Activated CD8-positive, alpha-beta memory T cell treated with anti-CD3 and anti-CD28 coated beads, Interleukin-2, amount 50 U/mL, for 48 hours (primary cell): ENCODE results near the gene COMMD4.
"Not testable (repeated sequence)": the region's sequence is repeated elsewhere in the genome, so short reads cannot be mapped to it uniquely, and the experiment has no call there.

ENCODE experiments used
- DNase-seq: peaks from one replicate; pipeline ENCODE4 v3.0.0-alpha.2; 2020

COMMD4 gene

DNA sequence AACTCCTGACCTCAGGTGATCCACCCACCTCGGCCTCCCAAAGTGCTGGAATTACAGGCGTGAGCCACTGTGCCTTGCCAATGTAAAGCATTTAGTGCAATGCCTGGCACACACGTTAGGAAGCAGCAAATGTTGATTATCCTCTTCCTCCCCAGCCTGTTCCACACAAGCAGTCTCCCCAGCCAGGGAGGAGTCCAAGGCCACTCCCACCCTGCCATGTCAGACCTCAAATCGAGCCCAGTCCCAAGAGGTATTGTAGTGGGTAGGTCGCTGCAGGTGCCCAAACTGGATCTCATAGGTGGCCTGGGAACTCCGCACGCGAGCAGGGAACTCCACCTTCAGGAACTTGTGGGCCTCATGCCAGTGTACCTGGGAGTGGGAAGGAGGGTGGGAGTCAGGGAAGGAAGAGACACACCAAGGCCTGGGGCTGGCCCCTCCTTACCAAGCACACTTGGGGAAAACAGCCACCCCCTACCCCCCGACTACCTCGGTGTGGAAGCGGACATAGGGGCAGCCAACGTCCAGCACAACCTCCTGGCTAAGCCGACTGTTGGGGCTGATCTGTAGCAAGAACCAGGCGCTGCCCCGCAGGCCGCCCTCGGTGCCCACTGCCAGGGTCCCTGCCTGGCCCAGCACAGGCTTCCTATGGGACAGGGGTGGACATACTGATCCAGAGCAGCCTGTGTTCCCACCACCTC is 22.3 kb downstream of the COMMD4 start:
- no peak for DNase-seq

DNA sequence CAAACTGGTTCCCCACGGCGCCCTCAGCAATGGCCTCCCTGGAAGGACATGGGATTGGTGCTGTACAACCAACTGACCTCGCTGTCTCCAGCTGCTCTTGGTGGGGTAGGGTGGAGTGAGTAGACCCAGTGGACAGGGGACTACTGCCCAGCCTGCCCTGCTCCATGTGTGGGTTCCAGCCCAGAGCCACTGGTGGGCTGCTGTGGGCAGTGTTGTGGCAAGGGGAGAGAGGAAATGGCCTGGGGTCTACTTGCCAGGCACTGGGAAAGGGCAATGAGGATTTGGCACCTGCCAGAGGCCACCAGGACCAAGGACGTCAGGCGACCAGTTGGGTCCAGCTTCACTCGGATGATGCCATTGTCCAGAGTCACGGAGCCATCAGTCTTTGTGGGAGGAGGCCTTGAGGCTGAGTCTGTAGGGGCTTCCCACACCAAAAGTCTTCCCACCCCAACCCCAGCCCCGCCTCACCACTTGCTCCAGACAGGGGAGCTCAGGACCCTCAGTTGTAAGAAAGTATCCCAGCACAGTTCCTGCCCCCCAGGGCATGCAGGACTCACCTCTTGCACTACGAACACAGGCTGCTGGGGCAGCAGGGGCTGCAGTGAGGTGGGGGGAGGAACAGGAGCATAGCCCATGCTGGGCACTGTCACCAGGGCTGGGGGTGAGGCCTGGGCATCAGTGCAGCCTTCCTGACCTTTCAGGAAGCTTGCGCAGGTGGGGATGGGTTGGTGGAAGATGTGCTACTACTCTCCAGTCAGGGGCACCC is 23.1 kb downstream of the COMMD4 start:
- DNase-seq = no peak

DNA sequence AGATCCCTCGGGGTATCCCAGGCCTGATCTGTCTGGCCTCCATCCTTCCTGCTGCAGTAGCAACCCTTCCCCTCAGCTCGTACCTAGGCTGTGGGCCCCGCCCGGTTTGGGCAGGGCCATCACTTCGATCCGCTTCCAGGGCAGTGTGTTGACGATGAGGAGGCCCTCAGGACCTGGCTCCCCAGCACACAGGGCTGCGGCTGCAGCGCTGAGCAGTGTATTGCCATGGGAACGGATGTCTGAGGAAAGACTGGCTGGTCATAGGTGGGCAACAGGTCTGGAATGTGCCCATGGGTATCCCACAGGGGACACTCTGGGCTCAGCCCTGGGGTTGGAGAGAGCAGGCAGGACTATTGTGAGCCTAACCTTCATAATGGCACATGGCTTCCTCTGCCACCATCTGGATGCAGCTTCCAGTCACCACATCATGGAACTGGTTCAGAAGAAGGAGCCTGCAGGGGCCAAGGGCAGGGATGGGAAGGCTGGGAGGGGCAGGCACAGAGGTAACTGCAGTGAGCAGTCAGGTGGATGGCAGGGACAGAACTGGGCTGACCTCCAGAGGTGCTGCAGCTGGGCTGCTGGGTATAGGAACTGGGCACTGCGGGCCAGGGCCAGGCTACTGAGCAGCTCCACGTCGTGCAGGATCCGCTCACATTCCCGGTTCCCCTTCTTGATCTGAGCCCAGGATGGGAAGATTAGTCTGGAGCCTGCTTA is 23.8 kb downstream of the COMMD4 start:
- DNase-seq = no peak

DNA sequence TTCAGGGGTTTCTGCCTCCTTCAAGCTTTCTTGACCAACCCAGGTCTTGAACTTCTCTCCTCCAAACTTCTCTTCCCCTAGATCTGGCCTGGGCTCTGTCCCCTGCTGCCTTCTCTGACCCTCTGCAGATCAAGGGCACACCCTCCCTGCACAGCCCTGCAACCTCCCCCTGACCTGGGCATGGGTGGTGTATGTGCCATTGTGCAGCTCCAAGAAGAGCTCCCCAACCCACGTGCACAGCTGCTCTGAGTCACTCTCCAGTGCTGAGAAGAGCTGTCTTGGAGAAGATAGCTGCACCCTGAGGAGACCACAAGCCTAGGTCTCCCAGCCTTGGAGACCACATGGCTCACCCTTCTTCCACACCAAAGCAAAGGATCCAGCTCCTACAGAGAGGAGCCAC is 24.5 kb downstream of the COMMD4 start:
- DNase-seq = peak; percentile 49

DNA sequence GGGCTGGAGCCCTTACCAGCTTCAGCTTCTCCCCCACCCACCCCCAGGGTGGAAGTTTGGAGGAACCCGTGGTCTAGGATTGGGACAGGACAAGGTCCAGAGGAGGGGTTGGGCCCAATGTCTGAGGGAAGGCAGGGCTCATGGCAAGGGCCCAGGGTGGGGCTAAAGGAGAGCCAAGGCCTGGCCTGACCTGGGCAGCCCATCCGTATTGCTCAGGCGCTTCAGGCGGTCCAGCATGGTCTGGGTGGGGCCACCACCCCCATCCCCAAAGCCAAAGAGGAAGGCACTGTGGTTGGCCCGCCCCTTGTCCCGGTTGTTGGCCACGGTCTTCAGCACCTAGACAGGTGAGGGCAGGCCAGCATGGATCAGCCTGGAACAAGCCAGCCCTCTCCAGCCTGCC is 25.0 kb downstream of the COMMD4 start:
- no peak for DNase-seq

DNA sequence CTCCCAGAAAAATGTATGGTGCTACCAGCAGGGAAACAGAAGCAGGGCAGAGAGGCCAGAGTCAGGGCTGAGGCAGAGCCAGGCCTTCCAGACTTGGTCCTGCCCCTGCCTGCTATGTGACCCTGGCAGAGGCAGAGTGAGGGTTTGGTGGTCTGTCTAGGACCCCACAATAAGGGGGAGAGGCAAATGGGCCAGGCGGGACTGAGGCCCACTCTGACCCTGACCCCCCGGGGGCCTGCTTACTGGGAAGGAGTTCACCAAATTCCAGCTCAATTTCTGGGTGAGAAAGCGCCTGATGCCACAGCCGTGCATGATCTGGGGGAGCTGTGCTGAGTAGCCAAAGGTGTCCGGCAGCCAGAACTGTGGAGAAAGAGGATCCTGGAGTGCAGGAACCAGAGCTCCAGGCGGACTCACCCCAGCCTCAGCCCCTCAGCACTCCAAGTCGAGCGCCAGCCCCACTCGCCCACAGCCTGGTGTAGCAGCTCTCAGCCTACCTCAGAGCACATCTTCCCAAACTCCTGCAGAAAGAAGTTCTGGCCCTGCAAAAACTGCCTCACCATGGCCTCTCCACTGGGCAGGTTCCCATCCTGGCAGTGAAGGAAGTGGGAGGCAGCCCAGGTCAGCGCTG is 25.6 kb downstream of the COMMD4 start:
- no peak for DNase-seq

DNA sequence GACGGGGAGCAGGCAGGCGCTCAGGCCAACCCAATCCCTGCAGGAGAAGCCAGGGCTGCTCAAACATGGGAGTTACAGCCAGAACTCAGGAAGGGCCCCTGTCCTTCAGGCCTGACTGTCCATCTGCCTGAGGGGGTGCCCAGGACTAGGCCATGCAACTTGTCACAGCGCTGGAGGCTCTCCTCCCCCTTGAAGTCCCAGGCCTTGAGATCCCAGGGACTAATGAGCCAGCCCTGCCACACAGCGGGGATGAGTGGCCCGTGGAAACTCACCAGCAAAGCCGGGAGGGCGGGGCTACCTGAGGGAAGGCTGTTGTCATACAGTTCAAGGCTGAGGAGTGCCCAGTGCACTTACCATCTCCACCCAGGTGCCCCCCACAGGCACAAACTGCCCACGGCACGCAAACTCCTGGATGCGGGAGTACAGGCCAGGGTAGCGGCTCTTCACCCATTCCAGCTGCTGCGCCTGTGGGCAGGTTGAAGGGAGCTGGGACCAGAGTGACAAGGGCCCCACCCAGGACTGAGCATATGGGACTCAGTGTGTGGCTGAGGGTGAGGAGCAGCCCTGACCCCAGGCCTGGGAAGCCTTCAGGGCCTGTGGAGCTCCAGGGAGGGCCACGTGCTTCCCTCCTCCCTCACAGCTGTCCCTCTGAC is 26.3 kb downstream of the COMMD4 start:
- DNase-seq = no peak

DNA sequence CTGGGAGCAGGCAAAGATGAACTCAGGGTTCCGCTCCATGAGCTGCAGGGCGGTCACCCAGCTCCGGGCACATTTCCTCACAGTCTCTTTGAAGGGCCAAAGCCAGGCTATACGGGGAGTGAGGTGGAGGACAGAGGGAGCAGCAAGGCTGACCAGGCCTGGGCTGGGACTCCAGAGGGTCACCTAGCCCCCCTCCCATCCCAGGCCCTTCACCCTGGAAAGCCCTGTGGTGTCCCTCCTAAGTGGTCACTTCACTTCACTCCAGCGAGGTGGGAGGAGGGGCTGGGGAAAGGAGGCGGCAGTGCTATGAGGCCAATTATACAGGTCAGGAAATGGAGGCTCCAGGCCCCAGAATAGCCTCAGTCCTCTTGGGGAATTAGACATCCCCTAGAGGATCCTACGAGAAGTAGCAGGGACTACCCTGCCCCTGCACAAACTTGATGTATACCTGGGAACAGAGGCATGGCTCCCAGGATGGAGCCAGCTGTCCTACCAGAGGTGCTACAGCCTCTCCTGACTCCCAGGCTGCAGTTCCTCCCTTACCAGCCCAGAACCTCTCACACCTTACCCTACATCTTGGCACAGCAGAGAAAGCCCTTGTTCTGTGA is 26.9 kb downstream of the COMMD4 start:
- DNase-seq = no peak

DNA sequence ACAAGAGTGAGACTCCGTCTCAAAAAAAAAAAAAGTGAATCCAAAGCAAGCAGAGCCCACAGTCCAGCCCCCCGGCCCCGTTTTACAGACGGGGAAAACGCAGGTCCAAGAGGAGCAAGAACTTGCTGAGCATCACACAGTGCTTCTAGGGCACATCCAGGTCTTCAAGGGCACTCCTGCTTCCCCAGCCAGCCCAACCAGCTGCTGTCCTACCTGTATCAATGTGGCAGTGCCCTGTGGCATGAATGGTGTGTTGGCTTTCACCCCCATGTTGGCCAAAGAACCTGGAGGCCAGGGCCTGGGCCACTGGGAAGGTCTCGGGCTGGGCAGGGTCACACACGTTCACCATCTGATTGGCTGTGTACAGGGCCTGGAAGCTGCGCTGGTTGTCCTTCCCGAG is 27.9 kb downstream of the COMMD4 start:
- no peak for DNase-seq

DNA sequence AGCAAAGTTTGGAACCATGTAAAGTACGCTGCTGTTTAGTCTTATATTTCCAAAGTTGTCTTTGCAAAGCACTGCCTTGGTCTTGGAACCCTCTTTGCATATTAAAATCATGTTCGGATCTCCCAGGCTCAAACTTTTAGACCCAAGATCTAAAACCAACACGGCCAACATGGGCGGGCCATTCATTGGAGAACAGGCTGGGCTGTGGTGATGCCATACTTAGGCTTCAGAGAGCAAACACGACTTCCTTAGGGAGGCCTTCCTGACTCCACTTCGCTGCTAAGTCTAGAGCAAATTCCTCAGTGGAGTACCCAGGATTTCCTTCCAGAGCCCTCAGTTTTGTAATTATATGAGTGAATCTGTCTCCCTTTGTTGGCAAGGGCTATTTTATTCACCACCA is 29.0 kb downstream of the COMMD4 start:
- no peak for DNase-seq

DNA sequence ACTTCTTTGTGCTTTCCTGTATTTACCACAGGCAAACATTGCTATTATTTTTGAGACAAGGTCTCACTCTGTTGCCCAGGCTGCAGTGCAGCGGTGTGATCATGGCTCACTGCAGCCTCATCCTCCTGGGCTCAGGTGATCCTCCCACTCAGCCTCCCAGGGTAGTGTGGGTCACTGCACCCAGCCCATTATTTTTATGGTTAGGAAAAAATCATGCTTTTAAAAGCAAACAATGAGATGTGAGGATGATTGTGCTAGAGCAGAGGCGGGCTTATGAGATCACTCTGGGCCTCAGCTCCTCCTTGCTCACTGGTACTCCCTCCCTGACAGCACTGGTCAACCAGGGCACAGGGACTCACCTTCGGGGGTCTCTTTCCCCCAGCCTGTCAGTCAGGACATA is 30.3 kb downstream of the COMMD4 start:
- no peak for DNase-seq

DNA sequence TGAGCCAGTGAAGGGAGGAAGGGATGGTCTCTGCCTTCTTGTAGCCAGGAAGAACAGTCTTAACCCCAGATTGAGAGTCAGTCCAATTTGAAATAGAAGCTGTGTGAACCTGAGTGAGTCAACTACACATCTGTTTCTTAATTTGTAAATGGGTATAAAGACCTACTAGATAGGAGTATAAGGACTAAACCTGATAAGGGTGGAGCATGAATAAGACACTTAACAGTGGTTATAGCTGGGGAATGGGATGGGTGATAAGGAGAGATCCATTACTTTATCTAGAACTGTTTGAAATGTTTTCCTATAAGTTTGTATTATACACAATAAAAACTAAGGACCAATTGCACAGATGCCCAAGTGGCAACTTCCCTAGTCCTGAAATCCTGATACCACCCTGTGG is 31.1 kb downstream of the COMMD4 start:
- no peak for DNase-seq

DNA sequence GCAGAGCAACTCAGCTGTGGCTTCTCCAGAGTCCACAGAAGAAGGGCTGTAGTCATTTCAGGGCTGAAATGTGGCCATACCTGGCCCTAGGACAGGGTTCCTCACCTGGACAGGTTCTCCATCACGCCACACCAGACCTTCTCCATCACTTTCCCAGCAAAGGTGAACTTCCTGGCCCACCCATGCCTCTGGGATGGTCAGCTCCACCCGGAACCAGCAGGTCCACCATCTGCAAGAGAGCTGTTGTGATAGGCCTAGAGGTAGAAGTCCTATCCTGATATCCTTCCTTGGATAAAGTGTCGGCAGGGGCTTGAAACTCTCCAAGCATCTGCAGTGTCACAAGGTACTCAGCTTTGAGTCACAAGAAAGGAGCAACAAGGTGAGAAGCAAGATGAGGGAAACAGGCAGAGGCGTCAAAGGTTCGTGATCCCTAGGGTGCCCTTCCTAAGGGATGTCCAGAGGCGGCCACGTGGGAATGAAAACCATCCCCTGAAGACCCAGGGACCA is 31.6 kb downstream of the COMMD4 start:
- DNase-seq = no peak

DNA sequence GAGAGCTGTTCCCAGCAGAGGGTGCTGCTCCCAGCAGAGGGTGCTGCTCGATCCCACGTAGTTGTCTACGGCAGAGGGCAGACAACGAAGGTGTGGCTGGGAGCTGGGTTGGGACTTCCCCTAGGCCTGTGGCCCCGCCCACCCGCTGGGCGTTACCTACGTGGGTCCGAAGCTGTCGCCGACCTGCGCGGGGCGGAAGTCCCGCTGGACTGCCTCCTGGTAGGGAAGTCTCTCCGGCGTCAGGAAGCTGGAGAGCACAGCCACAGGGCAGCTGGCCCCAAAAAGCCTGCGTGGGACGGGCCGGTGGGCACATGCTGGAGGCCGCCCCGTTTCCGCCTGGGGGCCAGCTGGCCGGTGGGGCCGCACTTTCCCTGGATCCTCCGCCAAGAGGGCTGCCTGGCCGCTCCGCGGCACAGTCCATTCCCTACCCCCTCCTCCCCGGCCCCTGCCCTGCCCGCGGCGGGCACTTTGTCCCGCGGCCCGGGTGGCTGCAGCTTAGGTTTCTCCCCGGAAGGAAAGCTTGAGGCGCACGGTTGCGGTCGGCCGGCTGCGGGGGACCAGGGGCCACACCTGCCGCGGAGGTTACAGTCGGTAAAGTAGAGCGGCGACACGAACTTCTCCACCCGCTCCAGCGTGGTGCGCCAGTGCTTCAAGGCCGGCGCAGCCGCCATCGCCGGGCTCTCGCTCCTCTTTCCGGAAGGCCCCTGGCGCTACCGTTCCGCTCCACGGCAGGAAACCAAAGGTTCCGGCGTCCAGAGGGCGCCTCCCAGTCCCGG is 32.2 kb downstream of the COMMD4 start, which contains the start of gene MAN2C1:
MAN2C1 (minus strand) TSS at position 695 of the 776 bp plus-strand sequence; CDS start at position 671, 24 bp downstream.
- peak; percentile 96 for DNase-seq

DNA sequence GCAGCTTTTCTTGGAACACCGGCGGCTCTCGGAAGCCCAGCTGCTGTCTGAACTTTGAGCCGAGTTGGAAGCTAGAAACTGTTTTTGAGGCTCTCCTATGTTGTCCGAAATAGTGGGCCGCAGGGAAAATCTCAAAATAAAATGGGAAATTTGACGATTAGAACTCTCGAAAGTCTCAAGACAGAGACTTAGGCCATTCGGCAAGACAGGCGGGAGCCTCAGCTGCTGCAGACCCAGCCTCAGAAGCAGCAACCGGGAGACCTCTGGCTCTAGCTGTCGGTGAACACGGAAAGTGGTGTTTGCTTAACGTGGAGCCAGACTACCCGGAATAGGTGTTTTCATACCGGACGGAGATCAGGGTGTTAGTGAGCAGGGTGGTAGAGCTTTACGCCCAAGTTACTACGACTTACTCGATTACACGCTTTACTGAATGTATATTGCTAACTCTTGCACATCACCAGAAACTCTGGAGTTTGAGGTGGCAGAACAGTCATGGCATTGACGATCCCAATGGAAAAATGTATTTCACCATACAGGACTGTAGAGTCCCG is 32.9 kb downstream of the COMMD4 start:
- peak; percentile 64 for DNase-seq

DNA sequence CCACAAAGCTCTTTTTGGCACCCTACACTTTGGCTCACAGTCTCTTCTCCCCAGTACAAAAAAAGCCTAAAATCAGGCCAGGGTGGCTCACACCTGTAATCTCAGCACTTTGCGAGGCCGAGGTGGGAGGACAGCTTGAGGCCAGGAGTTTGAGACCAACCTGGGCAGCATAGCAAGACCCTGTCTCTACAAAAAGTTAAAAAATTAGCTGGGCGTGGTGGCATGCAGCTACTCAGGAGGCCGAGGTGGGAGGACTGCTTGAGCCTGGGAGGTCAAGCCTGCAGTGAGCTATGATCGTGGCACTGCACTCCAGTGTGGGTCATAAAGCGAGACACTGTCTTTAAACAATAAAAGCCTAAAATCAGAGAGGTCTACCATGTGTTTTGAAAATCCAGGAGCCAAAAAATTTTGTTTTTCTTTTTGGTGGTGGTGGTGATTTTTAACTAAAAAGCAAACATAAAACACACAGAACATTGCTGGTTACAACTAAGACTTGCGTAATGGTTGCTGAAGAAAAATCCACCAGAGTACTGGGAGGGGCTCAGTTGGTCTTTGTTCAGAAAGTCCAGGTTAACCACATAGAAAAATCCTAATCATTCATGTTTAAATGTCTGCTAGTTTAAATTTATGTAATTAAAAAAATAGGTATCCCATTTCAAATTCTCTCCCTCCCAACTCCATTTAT is 34.2 kb downstream of the COMMD4 start:
- DNase-seq = no peak

DNA sequence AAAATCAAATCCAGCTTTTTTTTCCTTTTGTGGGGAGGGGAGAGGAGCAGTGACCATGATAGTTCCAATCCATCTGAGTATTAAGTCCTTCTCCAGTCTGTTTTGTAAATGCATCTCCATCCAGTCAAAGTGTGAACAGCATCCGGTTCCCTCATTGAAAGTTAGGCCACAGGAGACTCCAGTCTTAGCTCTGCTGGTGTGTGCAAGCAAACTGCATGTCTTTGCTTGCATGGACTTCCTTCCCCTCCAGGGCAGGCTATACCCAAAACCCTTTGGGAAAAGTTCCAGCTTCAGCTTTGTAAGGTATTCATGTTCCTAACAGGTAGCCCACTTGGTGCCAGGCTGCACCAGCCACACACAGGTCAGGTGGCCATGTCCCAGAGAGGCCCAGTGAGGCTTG is 35.6 kb downstream of the COMMD4 start:
- no peak for DNase-seq

DNA sequence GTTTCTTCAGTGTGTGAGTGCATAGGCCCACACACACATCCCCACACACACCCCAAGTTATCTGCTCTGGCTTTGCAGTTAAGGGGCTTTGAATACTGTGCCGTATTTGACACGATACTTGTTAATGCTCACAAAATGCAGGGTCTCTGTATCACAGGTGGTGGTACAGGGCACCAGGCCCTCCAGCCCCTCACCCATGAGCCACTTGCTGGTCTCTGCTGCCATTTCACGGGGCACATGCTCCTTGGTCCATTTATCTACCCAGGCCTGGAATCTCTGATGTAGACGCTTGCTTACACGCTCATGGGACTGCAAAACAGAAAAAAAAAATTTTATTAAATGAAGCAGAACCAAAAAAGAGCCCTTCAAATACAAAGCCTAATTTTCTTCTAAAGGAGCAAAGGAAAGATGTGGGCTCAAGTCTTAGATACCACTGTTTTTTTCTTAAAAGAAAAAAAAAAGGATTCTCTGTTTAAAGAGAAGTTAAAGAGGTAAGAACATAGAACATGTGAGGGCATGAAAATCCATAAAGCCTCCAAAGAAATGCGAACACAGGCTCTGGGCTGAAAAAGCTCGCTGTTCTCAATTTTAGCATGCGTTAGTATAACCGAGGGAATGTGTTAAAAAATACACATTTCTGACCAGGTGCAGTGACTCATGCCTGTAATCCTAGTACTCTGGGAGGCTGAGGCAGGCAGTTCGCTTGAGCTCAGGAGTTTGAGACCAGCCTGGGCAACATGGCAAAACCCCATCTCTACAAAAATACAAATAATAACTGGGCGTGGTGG is 36.2 kb downstream of the COMMD4 start:
- no peak for DNase-seq

DNA sequence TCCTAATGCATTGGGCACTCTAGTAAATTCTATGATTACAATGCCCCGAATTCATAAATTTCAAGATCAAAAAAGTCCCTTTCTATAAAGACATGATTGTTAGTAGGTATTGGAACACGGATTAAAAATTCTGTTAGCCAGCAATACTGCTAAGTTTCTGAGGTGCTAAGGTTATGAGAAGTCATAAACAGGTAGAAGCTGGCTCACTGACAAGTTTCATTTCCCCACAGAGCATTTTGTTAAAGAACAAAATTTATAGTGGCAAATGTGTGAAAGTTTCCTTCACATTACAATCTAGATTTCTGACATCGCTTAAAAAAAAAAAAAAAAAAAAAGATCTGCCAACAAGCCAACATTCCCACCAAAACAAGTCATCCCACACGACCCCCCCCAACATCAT is 44.9 kb downstream of the COMMD4 start:
- no peak for DNase-seq

DNA sequence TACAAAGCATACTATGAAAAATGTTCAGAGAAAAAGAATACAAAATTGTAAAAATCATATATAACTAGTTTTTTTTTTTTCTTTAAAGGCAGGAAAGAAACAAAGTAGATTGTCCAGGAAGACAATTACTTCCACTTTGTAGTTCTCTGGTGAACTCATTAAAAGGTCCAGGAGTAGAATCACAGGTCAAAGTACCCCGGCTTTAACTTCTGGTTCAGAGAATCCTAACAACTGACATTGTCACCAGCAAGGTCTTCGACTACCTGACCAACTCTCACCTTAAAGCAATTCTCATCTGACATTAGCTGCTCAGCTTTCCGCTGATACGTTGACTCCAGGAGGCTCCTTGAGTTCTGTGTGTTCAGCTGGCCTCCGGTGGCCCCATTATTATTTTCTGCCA is 48.1 kb downstream of the COMMD4 start:
- not testable (repeated sequence) for DNase-seq
